Skeletal muscle tissue (tissue), 4 donors: Measurements from ENCODE around the gene ECHS1. TPM values are rescaled to one million over a fixed set of nuclear protein-coding genes. Genes with fewer than 3 reads are reported as not detected.
"Not testable (repeated sequence)": the region's sequence is repeated elsewhere in the genome, so short reads cannot be mapped to it uniquely, and the experiment has no call there.

Experiments
- H3K27ac ChIP-seq: one replicate; pipeline ENCODE4 v1.7.0; 2013; ENCODE audit warnings: mild to moderate bottlenecking, low read depth, low read length, inconsistent platforms
- H3K27me3 ChIP-seq, 3 donors: one replicate each; pipeline ENCODE4 v1.7.0; 2013; ENCODE audit warnings: low read length in 3 of 3; ENCODE audit not compliant: control insufficient read depth in 3 of 3, insufficient read depth in 3 of 3
- H3K36me3 ChIP-seq, 3 donors: one replicate each; pipeline ENCODE4 v1.7.0; 2013; ENCODE audit warnings: low read length in 3 of 3; ENCODE audit not compliant: control insufficient read depth in 3 of 3, insufficient read depth in 3 of 3
- H3K4me1 ChIP-seq, 3 donors: one replicate each; pipeline ENCODE4 v1.7.0; 2013; ENCODE audit warnings: low read length in 3 of 3, mild to moderate bottlenecking in 3 of 3; ENCODE audit not compliant: control insufficient read depth in 3 of 3, insufficient read depth in 3 of 3
- H3K4me3 ChIP-seq, 3 donors: one replicate each; pipeline ENCODE4 v1.7.0; 2013; ENCODE audit warnings: low read length in 3 of 3
- H3K9ac ChIP-seq, 3 donors: one replicate each; pipeline ENCODE4 v1.7.0; 2013; ENCODE audit warnings: low read length in 3 of 3, mild to moderate bottlenecking in 3 of 3, moderate library complexity in 2 of 3, low read depth in 1 of 3
- H3K9me3 ChIP-seq, 3 donors: one replicate each; pipeline ENCODE4 v1.7.0; 2013; ENCODE audit warnings: low read length in 3 of 3; ENCODE audit not compliant: control insufficient read depth in 3 of 3
- total RNA-seq: library from RNA; depleted of rRNA; stranded (reverse); fragments of >200 nt; gene quantifications from one replicate; pipeline ENCODE4 v1.2.3, GENCODE V29; 2014
- donor health status: Osteomylitis.

ECHS1 gene
- total RNA-seq, 1 donor from 2014 or later = 76.7 TPM

GRCh38 chr10:133327651-133328357, 45.4 kb downstream of the ECHS1 start:
- Histone ChIP-seq H3K4me1 (peaks cover 7 to 17% (median 13%) of the 10 kb centered on the region in 3 donors), H3K27ac (no peak overlapping the region), H3K9me3 (no peaks in the 10 kb centered on the region), H3K27me3 (peaks cover 65 to 75% (median 72%) of the 10 kb centered on the region in 3 donors), H3K9ac (no peak overlapping the region), H3K4me3 (no peak overlapping the region), H3K36me3 (no peaks in the 10 kb centered on the region)

DNA sequence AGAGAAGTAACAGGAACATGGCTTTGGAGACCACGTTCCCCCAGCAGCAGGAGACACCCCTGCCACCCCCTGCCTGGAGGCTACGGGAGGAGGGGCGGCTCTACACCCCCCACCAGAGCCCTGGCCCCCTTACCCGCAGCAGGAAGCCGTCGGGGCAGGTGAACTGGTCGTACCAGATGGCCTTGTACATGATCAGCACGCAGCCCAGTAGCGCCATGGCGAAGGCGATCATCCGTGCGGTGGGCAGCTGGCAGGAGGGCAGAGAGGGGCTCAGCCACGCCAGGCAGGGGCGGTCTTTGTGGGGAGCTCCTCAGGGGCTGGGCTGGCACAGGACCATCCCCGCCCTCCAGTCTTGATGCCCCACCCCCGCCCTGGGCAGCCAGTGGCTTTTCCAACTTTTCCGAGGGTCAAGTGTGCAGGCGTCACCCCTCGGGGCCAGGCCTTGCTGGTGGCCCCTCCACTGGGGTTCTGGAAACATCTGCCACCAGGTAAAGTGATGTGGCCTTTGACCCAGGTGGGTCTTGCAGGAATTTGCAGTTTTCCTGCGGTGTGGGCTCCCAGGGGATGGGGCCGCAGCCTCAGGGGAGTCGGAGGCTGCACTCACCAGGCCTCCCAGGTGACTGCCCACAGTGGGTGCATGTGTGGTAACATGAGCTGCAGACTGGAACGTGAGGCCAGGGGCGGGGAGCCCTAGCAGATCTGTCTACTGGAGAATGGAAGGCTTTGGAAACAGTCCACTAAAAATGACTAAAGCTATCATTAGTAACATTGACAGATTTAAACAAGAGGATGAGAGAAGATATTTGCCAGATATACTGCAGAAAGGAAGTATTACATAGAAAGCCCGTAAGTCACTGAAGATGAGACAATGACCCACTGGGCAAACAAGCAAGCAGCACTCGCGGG, 46.2 kb downstream of the ECHS1 start:
- H3K9me3 ChIP-seq = no peaks in the 10 kb centered on the region
- no peak overlapping the region for H3K4me3 ChIP-seq
- no peak overlapping the region for H3K9ac ChIP-seq
- H3K27me3 ChIP-seq = peaks cover 57 to 67% (median 64%) of the 10 kb centered on the region in 3 donors
- H3K4me1 ChIP-seq = peaks cover 7 to 17% (median 13%) of the 10 kb centered on the region in 3 donors
- no peaks in the 10 kb centered on the region for H3K36me3 ChIP-seq
- no peak overlapping the region for H3K27ac ChIP-seq

- H3K36me3 ChIP-seq = no peaks in the 10 kb centered on the region
- peaks cover 7 to 17% (median 13%) of the 10 kb centered on the region in 3 donors for H3K4me1 ChIP-seq
- peak overlapping the region in 2 of 3 donors; percentile 4 to 35 for H3K4me3 ChIP-seq
- no peak overlapping the region for H3K9ac ChIP-seq
- no peak overlapping the region for H3K27ac ChIP-seq
- no peaks in the 10 kb centered on the region for H3K9me3 ChIP-seq
- H3K27me3 ChIP-seq = peaks cover 51 to 60% (median 56%) of the 10 kb centered on the region in 3 donors
Measured at GRCh38 chr10:133326223-133326551, 47.0 kb downstream of the ECHS1 start.

DNA sequence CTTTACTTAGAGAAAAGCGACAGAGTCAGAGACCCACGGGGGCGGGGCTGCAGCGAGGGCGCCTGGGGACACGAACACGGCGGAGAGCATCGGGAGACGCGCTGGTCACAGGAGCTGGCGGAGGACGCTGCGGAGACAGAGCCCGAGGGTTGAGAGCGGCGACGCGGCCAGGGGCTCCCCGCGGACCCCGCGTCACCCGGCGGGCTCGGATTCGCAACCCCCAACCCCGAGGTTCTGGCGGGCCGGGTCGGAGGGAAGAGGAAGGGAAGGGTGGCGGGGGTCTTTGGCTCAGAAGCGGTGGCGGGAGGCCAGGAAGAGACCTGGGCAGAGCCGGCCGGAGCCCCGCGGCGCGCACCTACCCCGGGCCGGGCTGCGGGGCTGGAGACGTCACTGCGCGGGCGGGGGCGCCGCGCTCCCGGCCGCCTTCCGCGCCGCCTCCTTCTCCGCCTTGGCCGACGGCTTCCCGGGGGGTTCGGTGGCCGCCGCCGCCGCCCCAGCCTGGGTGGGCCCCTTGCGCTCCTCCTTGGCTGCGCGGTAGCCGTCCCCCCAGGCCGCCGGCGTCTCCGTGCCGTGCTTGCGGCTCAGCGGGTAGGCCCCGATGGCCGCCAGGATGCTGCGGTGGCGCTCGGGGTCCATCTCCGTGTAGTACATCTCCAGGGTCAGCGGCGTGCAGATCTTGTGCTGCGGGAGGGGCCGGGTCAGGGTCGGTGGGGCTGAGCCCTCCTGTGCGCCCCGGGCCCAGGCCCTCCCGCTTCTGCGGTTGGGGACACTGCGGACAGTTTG, 47.5 kb downstream of the ECHS1 start:
- Histone ChIP-seq H3K9ac (no peak overlapping the region), H3K4me3 (peak overlapping the region in 2 of 3 donors; percentile 4 to 45), H3K36me3 (no peaks in the 10 kb centered on the region), H3K9me3 (no peaks in the 10 kb centered on the region), H3K27ac (no peak overlapping the region), H3K4me1 (peaks cover 7 to 17% (median 13%) of the 10 kb centered on the region in 3 donors), H3K27me3 (peaks cover 45 to 55% (median 55%) of the 10 kb centered on the region in 3 donors)

DNA sequence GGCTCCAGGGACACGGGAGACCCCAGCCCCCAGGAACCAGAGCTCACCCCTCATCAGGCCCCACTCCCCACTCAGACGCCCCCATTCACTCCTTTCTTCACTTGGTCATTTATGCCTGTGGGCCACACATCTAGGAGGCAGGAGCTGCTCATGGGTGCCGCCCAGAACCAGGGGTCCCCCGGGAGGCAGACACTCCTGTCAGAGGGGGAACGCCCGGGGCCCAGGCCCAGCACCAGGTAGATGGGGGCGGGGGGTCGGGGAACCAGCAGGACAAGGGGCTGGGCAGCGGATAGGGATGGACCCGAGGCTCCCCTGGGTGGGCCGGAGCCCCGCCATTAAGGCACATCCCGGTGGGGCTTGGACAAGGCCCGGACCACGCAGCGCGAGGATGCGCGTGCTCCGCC, 48.3 kb downstream of the ECHS1 start:
- peaks cover 45 to 58% (median 55%) of the 10 kb centered on the region in 3 donors for H3K27me3 ChIP-seq
- H3K4me3 ChIP-seq = no peak overlapping the region

DNA sequence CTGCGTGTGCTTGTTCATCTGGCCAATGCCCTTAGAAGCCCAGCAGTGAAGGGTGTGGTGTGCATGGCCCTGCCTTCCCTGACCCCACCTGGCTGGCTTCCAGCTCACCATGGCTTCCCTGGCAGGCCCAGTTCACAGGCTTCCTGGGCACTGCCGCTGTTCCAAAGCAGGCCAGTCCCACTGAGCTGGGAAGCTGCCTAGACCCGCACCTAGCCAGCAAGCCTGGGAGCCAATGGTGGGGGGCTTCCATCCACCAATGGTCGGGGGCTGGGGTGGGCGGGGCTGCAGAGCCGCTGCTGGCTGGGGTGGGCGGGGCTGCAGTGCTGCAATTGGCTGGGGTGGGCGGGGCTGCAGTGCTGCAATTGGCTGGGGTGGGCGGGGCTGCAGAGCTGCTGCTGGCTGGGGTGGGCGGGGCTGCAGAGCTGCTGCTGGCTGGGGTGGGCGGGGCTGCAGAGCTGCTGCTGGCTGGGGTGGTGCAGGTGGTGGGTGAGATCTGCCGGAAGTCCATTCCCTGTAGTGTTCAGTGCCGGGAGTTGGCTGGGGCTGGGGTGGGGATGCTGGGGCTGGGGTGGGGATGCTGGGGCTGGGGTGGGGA, 48.9 kb downstream of the ECHS1 start:
- Histone ChIP-seq H3K4me1 (peaks cover 4 to 11% (median 9%) of the 10 kb centered on the region in 3 donors), H3K27ac (no peak overlapping the region), H3K36me3 (no peaks in the 10 kb centered on the region), H3K9me3 (no peaks in the 10 kb centered on the region), H3K4me3 (no peak overlapping the region), H3K9ac (no peak overlapping the region), H3K27me3 (peaks cover 46 to 58% (median 55%) of the 10 kb centered on the region in 3 donors)

More for the DNA sequence above, 48.3 kb downstream of the ECHS1 start:
- Histone ChIP-seq H3K4me1 (peaks cover 5 to 14% (median 13%) of the 10 kb centered on the region in 3 donors), H3K36me3 (no peaks in the 10 kb centered on the region), H3K9me3 (no peaks in the 10 kb centered on the region), H3K9ac (no peak overlapping the region), H3K27ac (no peak overlapping the region)

GRCh38 chr10:133322064-133322709, 51.0 kb downstream of the ECHS1 start:
- not testable (repeated sequence) for H3K4me3 ChIP-seq, H3K9me3 ChIP-seq, H3K9ac ChIP-seq, H3K27ac ChIP-seq, H3K36me3 ChIP-seq
- H3K4me1 ChIP-seq = peaks cover 7 to 15% (median 14%) of the 10 kb centered on the region in 3 donors
- peaks cover 34 to 46% (median 43%) of the 10 kb centered on the region in 3 donors for H3K27me3 ChIP-seq

DNA sequence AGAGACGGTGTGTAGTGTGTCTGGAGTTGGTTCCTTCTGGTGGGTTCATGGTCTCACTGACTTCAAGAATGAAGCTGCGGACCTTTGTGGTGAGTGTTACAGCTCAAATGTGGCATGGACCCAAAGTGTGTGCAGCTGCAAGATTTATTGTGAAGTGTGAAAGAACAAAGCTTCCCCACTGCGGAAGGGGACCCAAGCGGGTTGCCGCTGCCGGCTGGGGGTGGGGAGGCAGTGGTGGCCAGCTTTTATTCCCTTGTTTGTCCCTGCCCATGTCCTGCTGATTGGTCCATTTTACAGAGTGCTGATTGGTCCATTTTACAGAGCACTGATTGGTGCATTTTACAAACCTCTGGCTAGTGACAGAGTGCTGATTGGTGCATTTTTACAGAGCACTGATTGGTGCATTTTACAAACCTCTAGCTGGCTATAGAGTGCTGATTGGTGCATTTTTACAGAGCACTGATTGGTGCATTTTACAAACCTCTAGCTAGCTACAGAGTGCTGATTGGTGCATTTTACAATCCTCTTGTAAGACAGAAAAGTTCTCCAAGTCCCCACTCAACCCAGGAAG, 52.2 kb downstream of the ECHS1 start:
- not testable (repeated sequence) for H3K36me3 ChIP-seq, H3K4me3 ChIP-seq, H3K27ac ChIP-seq, H3K9me3 ChIP-seq, H3K9ac ChIP-seq
- peaks cover 21 to 34% (median 31%) of the 10 kb centered on the region in 3 donors for H3K27me3 ChIP-seq
- H3K4me1 ChIP-seq = peaks cover 4 to 12% (median 11%) of the 10 kb centered on the region in 3 donors
